HepG2 (cell line): ENCODE results near the gene IL17RB. TPM values are rescaled to one million over a fixed set of nuclear protein-coding genes. Genes with fewer than 3 reads are reported as not detected.

ENCODE experiments used
- ATM ChIP-seq: fragments of 450-650 bp; IDR thresholded peaks from 2 replicates; pipeline ENCODE4 v1.7.1; 2017; ENCODE audit warnings: mild to moderate bottlenecking, borderline replicate concordance
- HIC2 ChIP-seq: sonication (generic); formaldehyde crosslinking; IDR thresholded peaks from 2 replicates; pipeline ENCODE4 v1.9.0; 2022; ENCODE audit warnings: low read depth, missing genetic modification reagents
- HINFP ChIP-seq: sonication (generic); formaldehyde crosslinking; IDR thresholded peaks from 2 replicates; pipeline ENCODE4 v1.4.0; 2020; ENCODE audit warnings: low read depth, mild to moderate bottlenecking, missing genetic modification reagents
- HNF1B ChIP-seq: sonication (generic); formaldehyde crosslinking; IDR thresholded peaks from 2 replicates; pipeline ENCODE4 v1.5.1; 2020; ENCODE audit warnings: mild to moderate bottlenecking, moderate library complexity, missing genetic modification reagents
- HNRNPH1 ChIP-seq: fragments of 200-400 bp; formaldehyde crosslinking; optimal IDR thresholded peaks from 2 replicates; pipeline ENCODE3; 2017; ENCODE audit warnings: mild to moderate bottlenecking, low read depth, low read length
- HNRNPK ChIP-seq: fragments of 200-400 bp; formaldehyde crosslinking; IDR thresholded peaks from 2 replicates; pipeline ENCODE4 v1.6.1; 2018; ENCODE audit warnings: low read length, low read depth, moderate library complexity, mild to moderate bottlenecking; ENCODE audit not compliant: poor library complexity, severe bottlenecking
- MAZ ChIP-seq, 2 experiments: sonication (generic) in 1 of 2; formaldehyde crosslinking in 1 of 2; IDR thresholded peaks; 2 replicates each; pipeline versions ENCODE4 v1.5.0 to v1.6.1; 2012 to 2020; ENCODE audit warnings: low read depth in 2 of 2, mild to moderate bottlenecking in 2 of 2, borderline replicate concordance in 1 of 2, improper control_type of control experiment in 1 of 2, low read length in 1 of 2, missing genetic modification reagents in 1 of 2, moderate library complexity in 1 of 2
- MED1 ChIP-seq: sonication (generic); formaldehyde crosslinking; IDR thresholded peaks from 2 replicates; pipeline ENCODE4 v1.4.0; 2020; ENCODE audit warnings: missing genetic modification reagents
- MEIS1 ChIP-seq: sonication (generic); formaldehyde crosslinking; IDR thresholded peaks from 2 replicates; pipeline ENCODE4 v1.9.0; 2021; ENCODE audit warnings: mild to moderate bottlenecking, missing genetic modification reagents, moderate library complexity, borderline replicate concordance
- MTA3 ChIP-seq: sonication (generic); formaldehyde crosslinking; IDR thresholded peaks from 2 replicates; pipeline ENCODE4 v1.4.0; 2020; ENCODE audit warnings: missing genetic modification reagents
- MXD3 ChIP-seq: IDR thresholded peaks from 2 replicates; pipeline ENCODE4 v1.6.1; 2016; ENCODE audit warnings: mild to moderate bottlenecking, missing biosample characterization, missing genetic modification reagents
- STAT5B ChIP-seq: sonication (generic); formaldehyde crosslinking; IDR thresholded peaks from 2 replicates; pipeline ENCODE4 v1.4.0; 2020; ENCODE audit warnings: missing genetic modification reagents
- THYN1 ChIP-seq: sonication (generic); formaldehyde crosslinking; IDR thresholded peaks from 2 replicates; pipeline ENCODE4 v1.8.1; 2023; ENCODE audit warnings: low read depth, mild to moderate bottlenecking, moderate library complexity, missing genetic modification reagents, borderline replicate concordance
- ZBED4 ChIP-seq: sonication (generic); formaldehyde crosslinking; IDR thresholded peaks from 2 replicates; pipeline ENCODE4 v1.4.0; 2020; ENCODE audit warnings: missing genetic modification reagents, borderline replicate concordance
- ZFY ChIP-seq: sonication (generic); formaldehyde crosslinking; IDR thresholded peaks from 2 replicates; pipeline ENCODE4 v1.4.0; 2020; ENCODE audit warnings: missing genetic modification reagents
- ZKSCAN8 ChIP-seq: IDR thresholded peaks from 2 replicates; pipeline ENCODE4 v1.6.1; 2016; ENCODE audit warnings: borderline replicate concordance, missing genetic modification reagents, missing compliant biosample characterization
- ZNF747 ChIP-seq: sonication (generic); formaldehyde crosslinking; IDR thresholded peaks from 2 replicates; pipeline ENCODE4 v1.8.1; 2023; ENCODE audit warnings: missing genetic modification reagents, mild to moderate bottlenecking, borderline replicate concordance
- polyA plus RNA-seq, 8 experiments: library from polyadenylated mRNA; depleted of rRNA in 3 of 8; stranded (reverse) in 7 of 8; unstranded in 1 of 8; fragments of >200 nt; fragmentation: Illumina TruSeq in 4 of 8; extraction: Trizol in 4 of 8; gene quantifications; 2 replicates each; pipeline versions ENCODE4 v1.2.1 to v1.2.3, GENCODE V29; 2011 to 2016; ENCODE audit warnings: low read depth in 4 of 8, missing spikeins in 1 of 8, mixed read lengths in 1 of 8; ENCODE audit not compliant: insufficient read depth in 1 of 8
- total RNA-seq, 5 experiments: library from RNA; depleted of rRNA; stranded (reverse); fragments of >200 nt; fragmentation: Illumina TruSeq; extraction: Trizol; gene quantifications; 2 replicates each; pipeline ENCODE4 v1.2.3, GENCODE V29; 2016; ENCODE audit warnings: low read depth in 1 of 5

The IL17RB gene
- total and polyA plus RNA-seq, 2 of the 13 experiments (the other 11 are each of a cell fraction or from before 2014, with no cell fraction given) = 130 to 190 TPM

GRCh38 chr3:53881691-53882593 is 35.6 kb downstream of the IL17RB start, which contains the start of gene ACTR8 (continued):
- TF ChIP-seq ZBED4 (CRISPR knock-in tag) (peak; percentile 18; the same call in 1 of the 2 replicates), MAZ (IDR thresholded peaks at IDR 0.05; ENCODE audit: borderline replicate concordance, low read depth, low read length) (peak; percentile 43; the same call in 1 of the 2 replicates), MAZ (CRISPR knock-in tag; IDR thresholded peaks at IDR 0.05; ENCODE audit: low read depth) (peak; percentile 88), HNRNPK (peak; percentile 26), MED1 (CRISPR knock-in tag) (peak; percentile 49; the same call in 1 of the 2 replicates), HIC2 (CRISPR knock-in tag) (peak; percentile 69; the same call in 1 of the 2 replicates), MEIS1 (0 out of 2 replicates have a peak, but pooled peaks have one; percentile 36), ATM (no peak), HINFP (CRISPR knock-in tag) (0 out of 2 replicates have a peak, but pooled peaks have one; percentile 74), STAT5B (CRISPR knock-in tag) (no peak), HNRNPH1 (no peak), ZKSCAN8 (CRISPR knock-in tag) (no peak), MXD3 (CRISPR knock-in tag) (peak; percentile 84; the same call in 1 of the 2 replicates), HNF1B (peak; percentile 82), MTA3 (CRISPR knock-in tag) (no peak), ZFY (peak; percentile 94), ZNF747 (CRISPR knock-in tag) (peak; percentile 60; the same call in 1 of the 2 replicates), THYN1 (CRISPR knock-in tag) (peak; percentile 54; the same call in 1 of the 2 replicates)
